GM12878 (cell line): ENCODE measurements around the gene EGFL8. TPM values are rescaled to one million over a fixed set of nuclear protein-coding genes. Genes with fewer than 3 reads are reported as not detected.

Experiments
- BRCA1 ChIP-seq: IDR thresholded peaks from 2 replicates; pipeline ENCODE4 v1.6.1; 2011; ENCODE audit warnings: low read depth, low read length, improper control_type of control experiment
- CEBPB ChIP-seq, 2 experiments: fragments of 150-350 bp in 1 of 2; IDR thresholded peaks; 2 replicates each; pipeline ENCODE4 v1.6.1; 2012 to 2014; ENCODE audit warnings: low read depth in 2 of 2, low read length in 2 of 2, borderline replicate concordance in 1 of 2, inconsistent platforms in 1 of 2
- EED ChIP-seq: sonication (generic); IDR thresholded peaks from 2 replicates; pipeline ENCODE4 v1.6.1; 2016; ENCODE audit warnings: antibody characterized with exemption, low read depth
- EZH2 ChIP-seq: IDR thresholded peaks from 2 replicates; pipeline ENCODE4 v1.6.1; 2012; ENCODE audit warnings: low read depth, mild to moderate bottlenecking, control low read depth, inconsistent platforms, low read length, borderline replicate concordance; ENCODE audit not compliant: control insufficient read depth
- MYC ChIP-seq: IDR thresholded peaks from 2 replicates; pipeline ENCODE4 v1.6.1; 2011; ENCODE audit warnings: mild to moderate bottlenecking, low read length, moderate library complexity, inconsistent platforms; ENCODE audit not compliant: insufficient read depth, insufficient replicate concordance, insufficient read length, severe bottlenecking
- NFXL1 ChIP-seq: fragments of 450-650 bp; IDR thresholded peaks from 2 replicates; pipeline ENCODE4 v1.6.1; 2017; ENCODE audit warnings: antibody characterized with exemption, mild to moderate bottlenecking, borderline replicate concordance
- PML ChIP-seq: IDR thresholded peaks from 2 replicates; pipeline ENCODE4 v1.6.1; 2012; ENCODE audit warnings: low read length, inconsistent platforms
- POLR2AphosphoS5 ChIP-seq: IDR thresholded peaks from 2 replicates; pipeline ENCODE4 v1.6.1; 2011; ENCODE audit warnings: mild to moderate bottlenecking, low read length, inconsistent platforms
- POU2F2 ChIP-seq: IDR thresholded peaks from 3 replicates; pipeline ENCODE4 v1.6.1; 2011; ENCODE audit warnings: low read depth, mild to moderate bottlenecking, low read length, borderline replicate concordance
- SIX5 ChIP-seq: IDR thresholded peaks from 2 replicates; pipeline ENCODE4 v1.6.1; 2011; ENCODE audit warnings: mild to moderate bottlenecking, low read depth, low read length, moderate library complexity; ENCODE audit not compliant: severe bottlenecking
- SREBF1 ChIP-seq: IDR thresholded peaks from 2 replicates; pipeline ENCODE4 v1.6.1; 2012; ENCODE audit warnings: mild to moderate bottlenecking, low read length
- TAF1 ChIP-seq: IDR thresholded peaks from 2 replicates; pipeline ENCODE4 v1.6.1; 2011; ENCODE audit warnings: mild to moderate bottlenecking, low read depth, low read length, borderline replicate concordance
- YY1 ChIP-seq: IDR thresholded peaks from 2 replicates; pipeline ENCODE4 v1.6.1; 2011; ENCODE audit warnings: low read depth, mild to moderate bottlenecking, low read length
- polyA plus RNA-seq, 11 experiments: library from polyadenylated mRNA; depleted of rRNA in 4 of 11; unstranded in 6 of 11; stranded (reverse) in 5 of 11; fragments of >200 nt; fragmentation: Nextera tagmentation in 4 of 11; fragmentation: Illumina TruSeq in 1 of 11; extraction: Ambion mirVana in 4 of 11; extraction: Trizol in 1 of 11; gene quantifications; 1 replicate in 1 of 11; 2 replicates in 10 of 11; pipeline versions ENCODE4 v1.2.1 to v1.2.3, GENCODE V29; 2011 to 2016; ENCODE audit warnings: inconsistent platforms in 2 of 11, missing spikeins in 2 of 11, low read depth in 1 of 11
- total RNA-seq, 4 experiments: library from RNA; depleted of rRNA in 3 of 4; stranded (reverse); fragments of >200 nt in 3 of 4; fragmentation: Illumina TruSeq in 1 of 4; extraction: Trizol in 1 of 4; gene quantifications; 2 replicates each; pipeline versions ENCODE4 v1.2.1 to v1.2.3, GENCODE V29; 2013 to 2021
- TF ChIP-seq, protein P1 (sequence below): fragments of 450-650 bp; IDR thresholded peaks from 2 replicates; pipeline ENCODE4 v1.6.1; 2014; ENCODE audit warnings: mild to moderate bottlenecking
- TF ChIP-seq, protein P2 (sequence below): IDR thresholded peaks from 2 replicates; pipeline ENCODE4 v1.6.1; 2012; ENCODE audit warnings: improper control_type of control experiment, low read depth, low read length; ENCODE audit not compliant: insufficient replicate concordance
- TF ChIP-seq, protein P3 (sequence below): fragments of 450-650 bp; IDR thresholded peaks from 2 replicates; pipeline ENCODE4 v1.6.1; 2018; ENCODE audit warnings: borderline replicate concordance, mild to moderate bottlenecking; ENCODE audit not compliant: partially characterized antibody
- TF ChIP-seq, protein P4 (sequence below): IDR thresholded peaks from 2 replicates; pipeline ENCODE4 v1.6.1; 2012; ENCODE audit warnings: low read depth, low read length, improper control_type of control experiment
- TF ChIP-seq, protein P5 (sequence below): fragments of 150-350 bp; IDR thresholded peaks from 2 replicates; pipeline ENCODE4 v1.6.1; 2014; ENCODE audit warnings: mild to moderate bottlenecking, low read depth, low read length

Gene EGFL8
- total and polyA plus RNA-seq, 10 of the 15 experiments (the other 5 are each of a cell fraction or from before 2014, with no cell fraction given): 0.07 to 3.5 (median 1.4) TPM

DNA sequence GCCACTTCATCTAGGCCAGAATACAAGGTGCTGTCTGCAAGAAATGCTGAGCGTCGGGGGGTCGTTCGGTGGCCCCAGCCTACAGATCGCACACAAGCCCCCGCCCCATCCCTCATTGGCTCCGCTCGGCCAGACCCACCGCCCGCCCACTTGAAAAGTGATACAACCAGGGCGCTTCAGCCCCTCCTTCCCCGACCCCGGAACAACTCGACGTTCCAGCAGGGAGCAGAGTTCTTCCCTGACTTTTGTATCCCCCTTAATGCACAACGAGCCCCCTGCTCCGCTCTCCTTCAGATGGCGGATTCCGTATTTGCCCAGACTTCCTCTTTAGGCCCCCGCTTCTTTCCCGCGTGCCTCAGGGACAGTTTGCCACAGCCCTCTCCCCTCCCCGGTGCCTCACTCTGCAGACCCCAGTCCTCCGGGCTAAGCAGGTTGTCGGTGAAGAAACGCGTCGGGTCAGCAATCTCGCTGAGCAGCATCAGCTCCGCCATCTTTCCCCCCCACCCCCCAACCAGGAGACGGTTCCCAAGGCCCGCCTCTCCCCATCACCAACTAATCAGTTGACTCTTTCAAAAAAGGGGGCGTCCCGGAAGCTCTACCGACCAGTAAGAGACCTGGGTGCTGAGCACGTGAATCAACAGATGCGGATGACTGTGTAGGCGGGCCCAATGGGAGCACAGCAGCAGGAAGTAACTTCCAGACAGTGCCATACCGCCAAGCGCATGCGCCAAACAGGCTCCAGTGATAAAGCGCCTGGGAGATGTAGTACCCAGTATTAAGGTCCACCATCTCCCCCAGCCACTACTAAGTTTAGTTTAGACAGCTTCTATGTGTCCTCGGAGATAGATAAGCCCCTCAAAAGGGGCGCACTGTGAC lies 36.4 kb upstream of the EGFL8 start, which contains the start of gene ATF6B (continued):
- TF ChIP-seq, protein P1, sequence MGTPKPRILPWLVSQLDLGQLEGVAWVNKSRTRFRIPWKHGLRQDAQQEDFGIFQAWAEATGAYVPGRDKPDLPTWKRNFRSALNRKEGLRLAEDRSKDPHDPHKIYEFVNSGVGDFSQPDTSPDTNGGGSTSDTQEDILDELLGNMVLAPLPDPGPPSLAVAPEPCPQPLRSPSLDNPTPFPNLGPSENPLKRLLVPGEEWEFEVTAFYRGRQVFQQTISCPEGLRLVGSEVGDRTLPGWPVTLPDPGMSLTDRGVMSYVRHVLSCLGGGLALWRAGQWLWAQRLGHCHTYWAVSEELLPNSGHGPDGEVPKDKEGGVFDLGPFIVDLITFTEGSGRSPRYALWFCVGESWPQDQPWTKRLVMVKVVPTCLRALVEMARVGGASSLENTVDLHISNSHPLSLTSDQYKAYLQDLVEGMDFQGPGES: peak; percentile 66; the same call in 1 of the 2 replicates
- TF ChIP-seq, protein P2, sequence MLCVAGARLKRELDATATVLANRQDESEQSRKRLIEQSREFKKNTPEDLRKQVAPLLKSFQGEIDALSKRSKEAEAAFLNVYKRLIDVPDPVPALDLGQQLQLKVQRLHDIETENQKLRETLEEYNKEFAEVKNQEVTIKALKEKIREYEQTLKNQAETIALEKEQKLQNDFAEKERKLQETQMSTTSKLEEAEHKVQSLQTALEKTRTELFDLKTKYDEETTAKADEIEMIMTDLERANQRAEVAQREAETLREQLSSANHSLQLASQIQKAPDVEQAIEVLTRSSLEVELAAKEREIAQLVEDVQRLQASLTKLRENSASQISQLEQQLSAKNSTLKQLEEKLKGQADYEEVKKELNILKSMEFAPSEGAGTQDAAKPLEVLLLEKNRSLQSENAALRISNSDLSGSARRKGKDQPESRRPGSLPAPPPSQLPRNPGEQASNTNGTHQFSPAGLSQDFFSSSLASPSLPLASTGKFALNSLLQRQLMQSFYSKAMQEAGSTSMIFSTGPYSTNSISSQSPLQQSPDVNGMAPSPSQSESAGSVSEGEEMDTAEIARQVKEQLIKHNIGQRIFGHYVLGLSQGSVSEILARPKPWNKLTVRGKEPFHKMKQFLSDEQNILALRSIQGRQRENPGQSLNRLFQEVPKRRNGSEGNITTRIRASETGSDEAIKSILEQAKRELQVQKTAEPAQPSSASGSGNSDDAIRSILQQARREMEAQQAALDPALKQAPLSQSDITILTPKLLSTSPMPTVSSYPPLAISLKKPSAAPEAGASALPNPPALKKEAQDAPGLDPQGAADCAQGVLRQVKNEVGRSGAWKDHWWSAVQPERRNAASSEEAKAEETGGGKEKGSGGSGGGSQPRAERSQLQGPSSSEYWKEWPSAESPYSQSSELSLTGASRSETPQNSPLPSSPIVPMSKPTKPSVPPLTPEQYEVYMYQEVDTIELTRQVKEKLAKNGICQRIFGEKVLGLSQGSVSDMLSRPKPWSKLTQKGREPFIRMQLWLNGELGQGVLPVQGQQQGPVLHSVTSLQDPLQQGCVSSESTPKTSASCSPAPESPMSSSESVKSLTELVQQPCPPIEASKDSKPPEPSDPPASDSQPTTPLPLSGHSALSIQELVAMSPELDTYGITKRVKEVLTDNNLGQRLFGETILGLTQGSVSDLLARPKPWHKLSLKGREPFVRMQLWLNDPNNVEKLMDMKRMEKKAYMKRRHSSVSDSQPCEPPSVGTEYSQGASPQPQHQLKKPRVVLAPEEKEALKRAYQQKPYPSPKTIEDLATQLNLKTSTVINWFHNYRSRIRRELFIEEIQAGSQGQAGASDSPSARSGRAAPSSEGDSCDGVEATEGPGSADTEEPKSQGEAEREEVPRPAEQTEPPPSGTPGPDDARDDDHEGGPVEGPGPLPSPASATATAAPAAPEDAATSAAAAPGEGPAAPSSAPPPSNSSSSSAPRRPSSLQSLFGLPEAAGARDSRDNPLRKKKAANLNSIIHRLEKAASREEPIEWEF: no peak
- TF ChIP-seq EZH2: no peak
- no peak for TF ChIP-seq NFXL1
- TF ChIP-seq MYC: no peak
- TF ChIP-seq EED: no peak
- TF ChIP-seq, protein P3, sequence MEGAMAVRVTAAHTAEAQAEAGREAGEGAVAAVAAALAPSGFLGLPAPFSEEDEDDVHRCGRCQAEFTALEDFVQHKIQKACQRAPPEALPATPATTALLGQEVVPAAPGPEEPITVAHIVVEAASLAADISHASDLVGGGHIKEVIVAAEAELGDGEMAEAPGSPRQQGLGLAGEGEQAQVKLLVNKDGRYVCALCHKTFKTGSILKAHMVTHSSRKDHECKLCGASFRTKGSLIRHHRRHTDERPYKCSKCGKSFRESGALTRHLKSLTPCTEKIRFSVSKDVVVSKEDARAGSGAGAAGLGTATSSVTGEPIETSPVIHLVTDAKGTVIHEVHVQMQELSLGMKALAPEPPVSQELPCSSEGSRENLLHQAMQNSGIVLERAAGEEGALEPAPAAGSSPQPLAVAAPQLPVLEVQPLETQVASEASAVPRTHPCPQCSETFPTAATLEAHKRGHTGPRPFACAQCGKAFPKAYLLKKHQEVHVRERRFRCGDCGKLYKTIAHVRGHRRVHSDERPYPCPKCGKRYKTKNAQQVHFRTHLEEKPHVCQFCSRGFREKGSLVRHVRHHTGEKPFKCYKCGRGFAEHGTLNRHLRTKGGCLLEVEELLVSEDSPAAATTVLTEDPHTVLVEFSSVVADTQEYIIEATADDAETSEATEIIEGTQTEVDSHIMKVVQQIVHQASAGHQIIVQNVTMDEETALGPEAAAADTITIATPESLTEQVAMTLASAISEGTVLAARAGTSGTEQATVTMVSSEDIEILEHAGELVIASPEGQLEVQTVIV: peak; percentile 79
- TF ChIP-seq, protein P4, sequence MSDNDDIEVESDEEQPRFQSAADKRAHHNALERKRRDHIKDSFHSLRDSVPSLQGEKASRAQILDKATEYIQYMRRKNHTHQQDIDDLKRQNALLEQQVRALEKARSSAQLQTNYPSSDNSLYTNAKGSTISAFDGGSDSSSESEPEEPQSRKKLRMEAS: 0 out of 2 replicates have a peak, but pooled peaks have one; percentile 36
- no peak for TF ChIP-seq PML
- no peak for TF ChIP-seq CEBPB (IDR thresholded peaks at IDR 0.05; ENCODE audit: borderline replicate concordance in 1 of 2, low read depth in 2 of 2, low read length in 2 of 2)
- peak; percentile 32; the same call in 1 of the 2 replicates for TF ChIP-seq SREBF1
- TF ChIP-seq, protein P5, sequence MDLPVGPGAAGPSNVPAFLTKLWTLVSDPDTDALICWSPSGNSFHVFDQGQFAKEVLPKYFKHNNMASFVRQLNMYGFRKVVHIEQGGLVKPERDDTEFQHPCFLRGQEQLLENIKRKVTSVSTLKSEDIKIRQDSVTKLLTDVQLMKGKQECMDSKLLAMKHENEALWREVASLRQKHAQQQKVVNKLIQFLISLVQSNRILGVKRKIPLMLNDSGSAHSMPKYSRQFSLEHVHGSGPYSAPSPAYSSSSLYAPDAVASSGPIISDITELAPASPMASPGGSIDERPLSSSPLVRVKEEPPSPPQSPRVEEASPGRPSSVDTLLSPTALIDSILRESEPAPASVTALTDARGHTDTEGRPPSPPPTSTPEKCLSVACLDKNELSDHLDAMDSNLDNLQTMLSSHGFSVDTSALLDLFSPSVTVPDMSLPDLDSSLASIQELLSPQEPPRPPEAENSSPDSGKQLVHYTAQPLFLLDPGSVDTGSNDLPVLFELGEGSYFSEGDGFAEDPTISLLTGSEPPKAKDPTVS: no peak
- peak; percentile 69 for TF ChIP-seq SIX5
- peak; percentile 84 for TF ChIP-seq TAF1
- peak; percentile 57; the same call in 1 of the 3 replicates for TF ChIP-seq POU2F2
- TF ChIP-seq YY1: peak; percentile 97
- TF ChIP-seq POLR2AphosphoS5: peak; percentile 70; the same call in 1 of the 2 replicates
- no peak for TF ChIP-seq BRCA1
